ENCODE results near the gene ETV6.
A peak's percentile ranks its signal among the peaks of the same experiment; 100 is the strongest.

The ETV6 gene

GRCh38 chr12:11645391-11645790 lies 4.1 kb upstream of the ETV6 start:
- no peak for DNase-seq (ENCODE audit: low read depth)

DNA sequence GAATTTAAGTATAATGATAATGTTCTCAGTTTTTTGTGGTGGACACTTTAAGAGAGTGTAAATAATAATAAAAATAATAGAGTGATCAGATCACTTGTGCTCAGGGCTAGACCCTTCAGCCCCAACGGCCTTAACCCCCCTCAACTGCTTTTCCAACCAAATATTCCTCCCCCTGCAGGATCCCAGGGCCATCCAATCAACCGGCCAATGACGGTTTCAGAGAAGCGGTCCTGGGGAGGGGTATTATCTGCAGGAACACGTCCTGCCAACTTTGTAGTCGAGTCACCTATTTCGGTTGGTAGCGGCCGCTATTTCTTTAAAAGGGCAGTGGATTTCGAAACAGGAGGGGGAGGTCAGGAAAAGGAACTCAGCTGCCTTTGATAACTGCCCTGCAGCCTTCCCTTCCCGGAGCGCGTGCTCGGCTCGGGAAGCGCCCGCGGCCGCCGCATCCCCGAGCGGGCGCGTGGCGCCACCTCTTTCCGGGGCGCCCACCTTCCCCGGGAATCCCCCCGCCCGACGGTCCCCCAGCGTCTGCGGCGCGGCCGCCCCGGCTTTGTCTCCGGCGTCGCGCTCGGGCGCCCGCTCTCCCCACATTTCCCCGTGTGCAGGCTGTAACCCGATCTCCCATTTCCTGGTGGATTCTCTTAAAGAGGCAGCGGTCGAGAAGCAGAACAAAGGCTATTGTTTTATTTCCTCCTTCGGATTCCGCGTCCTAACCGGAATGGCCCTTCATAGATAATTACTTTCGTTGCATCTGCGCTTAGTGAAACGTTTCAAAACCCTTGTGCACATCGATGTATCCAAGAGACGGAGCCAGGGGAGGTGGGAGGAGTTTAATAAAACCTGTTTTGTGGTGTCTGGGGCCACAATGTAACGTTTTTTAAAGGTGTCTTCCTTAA lies 711 bp upstream of the ETV6 start:
- peak; percentile 43 for DNase-seq (ENCODE audit: low read depth)

DNA sequence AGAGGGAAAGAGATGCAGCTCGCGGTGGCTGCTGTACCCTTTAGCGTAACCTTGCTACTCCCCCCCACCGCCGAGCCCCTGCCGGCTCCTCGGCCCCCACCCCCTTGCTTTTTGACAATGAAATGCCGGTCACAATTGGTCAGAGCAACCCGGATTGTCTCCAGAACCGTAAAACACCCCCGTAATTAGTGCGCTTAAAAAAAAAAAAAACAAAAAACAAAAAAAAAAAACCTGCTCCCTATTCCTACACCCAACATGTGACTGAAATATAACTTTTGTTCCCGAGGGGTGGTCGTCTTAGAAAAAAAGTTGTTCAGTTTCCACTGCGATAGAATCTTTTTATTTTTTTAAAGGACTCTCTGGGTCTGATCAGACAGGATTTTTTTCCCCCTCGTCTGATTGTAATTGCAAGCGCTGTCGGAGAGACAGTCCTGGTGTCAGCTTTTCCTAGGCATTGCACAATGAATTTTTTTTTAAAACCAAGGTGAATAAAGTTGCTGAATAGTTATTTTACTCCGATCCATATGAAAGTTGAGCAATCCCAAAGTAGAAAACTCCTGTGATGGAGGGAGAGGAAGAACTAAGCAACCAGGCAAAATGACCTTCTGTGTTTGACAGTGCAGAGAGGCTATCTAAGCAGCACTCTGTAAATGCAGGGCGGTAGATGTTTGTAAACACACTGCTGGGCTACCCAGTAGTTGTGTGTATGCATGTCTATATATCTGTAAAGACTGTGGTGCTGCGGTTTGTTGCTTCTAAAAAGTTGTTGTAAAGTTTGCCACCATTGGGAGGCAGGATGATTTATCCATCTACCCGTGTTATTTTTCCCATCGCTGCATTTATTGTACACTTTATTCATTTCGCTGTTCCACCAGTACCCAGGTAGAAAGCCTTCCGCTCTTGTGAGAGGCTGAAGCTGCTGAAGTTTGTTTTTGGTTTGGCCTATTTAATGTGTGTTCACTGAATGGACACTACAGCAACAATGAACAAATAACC lies 1.1 kb downstream of the ETV6 start:
- DNase-seq (ENCODE audit: low read depth), result peak; percentile 19

DNA sequence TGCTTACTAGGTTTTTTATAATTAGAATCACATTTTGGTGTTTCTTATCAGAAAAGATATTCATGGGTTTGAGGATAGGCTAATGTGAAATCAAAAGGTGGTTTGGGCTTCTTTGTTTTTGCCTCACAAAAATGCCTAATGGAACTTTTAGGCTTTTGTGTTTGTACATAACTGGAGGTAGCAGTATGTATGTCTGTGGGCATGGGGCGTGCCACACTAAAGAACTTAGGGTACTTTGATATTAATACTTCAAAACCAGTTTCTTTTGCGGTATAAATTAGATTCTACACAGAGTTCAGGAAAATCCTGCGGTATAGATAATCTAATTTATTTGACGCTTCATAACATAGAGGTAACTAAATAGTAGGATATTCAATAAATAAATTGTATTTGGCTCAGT lies 1.9 kb downstream of the ETV6 start:
- DNase-seq (ENCODE audit: low read depth), result no peak

DNA sequence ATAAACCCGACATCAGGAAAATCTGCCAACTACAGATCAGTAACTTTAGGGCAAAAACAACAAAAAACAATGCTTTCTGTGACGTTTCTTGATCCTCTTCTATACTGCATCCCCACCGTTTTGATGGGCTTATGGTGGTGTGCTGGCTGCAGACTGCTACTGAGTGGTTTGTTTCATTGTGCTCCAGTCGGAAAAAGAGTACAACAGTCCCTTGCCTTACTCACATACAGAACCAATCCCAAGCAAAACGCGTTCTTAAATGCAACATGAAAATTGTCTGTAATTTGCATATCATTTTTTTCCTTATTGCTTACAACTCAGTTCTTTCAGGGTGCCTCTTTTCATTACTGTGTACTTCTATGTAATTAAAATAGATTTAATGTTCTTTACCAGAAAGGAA lies 2.3 kb downstream of the ETV6 start:
- no peak for DNase-seq (ENCODE audit: low read depth)

GRCh38 chr12:11652351-11653040 lies 3.0 kb downstream of the ETV6 start:
- DNase-seq (ENCODE audit: low read depth), result no peak

GRCh38 chr12:11653215-11653753 lies 3.8 kb downstream of the ETV6 start:
- DNase-seq (ENCODE audit: low read depth), result peak; percentile 20

GRCh38 chr12:11654338-11654737 lies 4.9 kb downstream of the ETV6 start:
- DNase-seq (ENCODE audit: low read depth), result no peak

DNA sequence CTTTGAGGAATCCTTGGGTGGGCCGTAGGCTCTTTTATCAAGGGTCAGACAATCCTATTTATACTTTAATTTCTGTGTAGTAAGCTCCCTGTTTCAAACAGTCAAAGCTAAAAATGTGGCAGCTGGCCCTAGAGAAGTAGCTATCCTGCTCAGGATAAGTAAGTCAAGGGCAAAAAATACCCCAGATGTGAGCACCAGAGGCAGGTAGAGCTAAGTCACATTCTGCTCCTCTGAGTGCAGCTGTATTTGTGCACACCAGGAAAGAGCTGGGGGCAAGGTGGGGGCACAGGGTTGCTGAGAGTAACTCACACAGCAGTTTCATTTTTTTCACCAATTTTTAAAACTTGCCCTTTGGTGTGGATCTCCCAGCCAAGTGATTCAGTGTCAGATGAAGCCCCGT lies 5.3 kb downstream of the ETV6 start:
- no peak for DNase-seq (ENCODE audit: low read depth)

- DNase-seq (ENCODE audit: low read depth), result no peak
Measured at GRCh38 chr12:11655842-11656241, 6.4 kb downstream of the ETV6 start.

GRCh38 chr12:11656550-11656949 lies 7.1 kb downstream of the ETV6 start:
- no peak for DNase-seq (ENCODE audit: low read depth)

DNA sequence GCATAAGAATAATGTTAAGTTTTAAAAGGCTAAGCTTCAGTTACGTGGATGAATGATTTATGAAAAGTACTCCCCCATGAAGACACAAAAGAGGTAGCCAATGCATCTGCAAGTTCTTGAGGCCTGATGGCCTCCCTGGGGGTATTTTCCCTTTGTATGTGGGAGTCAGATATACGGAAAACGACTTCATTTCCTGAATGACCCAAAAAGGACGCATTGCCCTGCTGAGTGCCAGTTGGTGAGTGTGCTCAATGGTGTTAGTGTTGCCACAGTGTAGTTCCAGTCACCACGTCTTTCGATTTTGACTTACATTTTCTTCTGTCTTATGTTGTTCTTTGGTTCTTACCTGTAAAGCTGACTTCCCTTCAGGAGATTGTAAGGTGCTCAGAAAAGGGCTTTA lies 8.0 kb downstream of the ETV6 start:
- DNase-seq (ENCODE audit: low read depth), result no peak

DNA sequence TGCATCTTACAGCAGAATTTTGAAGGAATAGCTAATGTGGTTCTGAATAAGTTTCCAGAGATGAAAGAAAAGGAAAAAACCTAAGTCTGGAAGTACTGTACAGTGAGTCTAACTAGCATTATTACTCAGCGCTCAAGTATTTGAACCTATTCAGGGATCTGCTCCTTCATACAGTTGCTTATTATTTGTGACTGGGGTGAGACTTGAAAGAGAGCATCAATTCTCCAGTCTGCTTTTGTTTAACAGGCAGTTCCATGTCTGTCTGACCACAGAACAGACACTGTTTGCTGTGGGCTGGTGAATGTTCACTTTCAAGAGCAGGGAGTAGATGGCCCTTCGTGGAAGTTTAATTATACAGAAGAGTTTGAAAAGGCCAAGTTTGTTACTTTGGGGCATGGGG lies 9.3 kb downstream of the ETV6 start:
- no peak for DNase-seq (ENCODE audit: low read depth)

DNA sequence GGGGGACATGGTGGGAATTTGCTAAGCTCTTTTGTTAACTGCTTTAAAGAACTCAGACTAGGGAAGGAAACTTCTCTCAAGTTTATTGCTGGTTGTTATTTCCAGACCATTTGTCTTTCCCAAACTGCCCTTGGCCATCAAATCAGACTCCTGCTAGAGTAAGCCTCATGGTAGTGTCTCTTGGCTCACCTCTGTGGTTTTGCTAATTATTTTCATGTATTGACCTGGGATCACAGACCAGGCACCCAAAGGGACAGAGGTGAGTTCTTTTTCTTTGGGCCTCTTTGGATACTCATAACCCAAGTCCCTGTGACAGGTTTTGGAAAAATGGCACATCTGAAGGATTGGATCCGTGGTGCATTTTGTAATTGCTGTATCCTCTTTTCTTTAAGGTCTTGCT lies 11.2 kb downstream of the ETV6 start:
- DNase-seq (ENCODE audit: low read depth), result no peak

GRCh38 chr12:11661491-11662089 lies 12.1 kb downstream of the ETV6 start:
- DNase-seq (ENCODE audit: low read depth), result no peak

GRCh38 chr12:11662369-11662768 lies 12.9 kb downstream of the ETV6 start:
- no peak for DNase-seq (ENCODE audit: low read depth)

DNA sequence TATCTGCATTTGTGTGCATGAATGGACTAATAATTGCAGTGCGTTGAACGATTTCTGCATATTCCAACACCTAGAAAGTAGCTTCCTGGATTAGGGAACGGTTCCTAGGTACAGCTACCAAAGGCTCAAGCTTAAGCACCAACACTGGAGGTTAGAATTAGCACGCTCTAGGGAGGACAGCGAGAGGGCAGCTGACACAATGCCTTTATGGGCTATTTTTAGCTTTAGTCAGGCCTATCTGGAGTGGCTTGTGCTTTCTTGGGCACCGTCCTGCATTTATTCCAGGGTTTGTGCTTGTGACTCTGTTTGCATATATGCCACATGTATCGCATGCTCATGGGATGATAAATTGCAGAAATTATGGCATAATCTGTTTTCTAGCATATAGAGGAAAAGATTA lies 13.7 kb downstream of the ETV6 start:
- DNase-seq (ENCODE audit: low read depth), result no peak

- no peak for DNase-seq (ENCODE audit: low read depth)
Measured at GRCh38 chr12:11664101-11664500, 14.6 kb downstream of the ETV6 start.

DNA sequence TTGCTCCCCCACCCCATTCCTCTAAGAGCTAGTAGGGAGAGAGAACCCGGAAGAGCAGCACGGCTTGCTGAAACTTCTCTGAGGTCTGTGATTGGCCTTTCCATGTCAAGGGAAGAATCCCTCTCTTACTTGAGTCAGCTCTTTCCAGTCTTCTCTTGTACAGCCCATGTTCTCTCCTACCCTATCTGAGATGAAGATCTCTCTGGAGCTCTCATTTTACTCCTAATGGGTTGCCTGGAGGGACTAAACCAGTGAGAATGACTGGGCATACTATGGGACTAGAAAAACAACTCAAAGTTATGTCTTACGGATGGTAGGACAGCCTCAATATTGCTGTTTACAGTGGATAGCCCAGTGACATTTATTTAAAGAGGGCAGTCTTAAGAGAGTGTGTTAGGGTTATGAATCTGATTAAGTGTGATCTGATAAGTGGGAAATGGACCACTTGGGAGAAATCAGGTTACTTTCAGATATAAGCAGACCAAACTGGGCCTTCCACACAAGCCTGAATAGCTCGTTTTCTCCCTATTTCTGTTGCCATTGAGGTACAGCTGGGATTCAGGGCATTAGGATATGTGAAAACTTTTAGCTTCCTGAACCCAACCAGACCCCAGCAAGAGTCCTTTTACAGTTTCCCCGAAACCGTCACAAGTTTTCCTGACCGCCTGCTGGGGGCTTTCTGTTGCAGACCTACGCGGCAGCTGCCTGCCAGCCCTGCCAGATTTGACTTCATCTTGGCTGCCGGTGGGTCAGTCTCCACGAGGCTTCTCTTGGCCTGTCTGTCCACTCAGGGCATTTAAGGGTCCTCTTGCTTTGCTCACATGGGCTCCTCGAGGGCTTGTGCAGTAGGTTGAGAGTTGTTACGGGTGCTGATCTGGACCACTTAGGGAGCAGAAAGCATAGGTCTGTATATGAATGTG lies 16.9 kb downstream of the ETV6 start:
- DNase-seq (ENCODE audit: low read depth), result no peak

DNA sequence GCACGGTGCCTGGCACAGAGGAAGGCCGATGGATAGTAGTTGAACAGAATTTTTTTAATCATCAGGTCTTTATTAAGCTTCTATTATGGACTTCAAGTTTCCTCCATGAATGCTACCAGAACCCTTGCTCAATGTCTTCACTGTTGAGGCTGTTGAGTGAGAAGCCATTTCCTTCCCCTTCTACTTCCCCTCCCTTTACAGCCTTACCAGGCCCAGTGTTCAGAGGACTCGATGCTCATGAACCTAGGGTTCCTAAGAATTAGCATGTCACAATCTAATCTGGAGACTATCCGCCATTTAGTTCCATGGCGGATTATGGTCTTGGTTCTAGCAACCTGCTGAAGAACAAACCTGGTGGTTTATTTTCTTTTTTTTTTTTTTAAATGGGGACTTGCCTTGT lies 17.7 kb downstream of the ETV6 start:
- no peak for DNase-seq (ENCODE audit: low read depth)

GRCh38 chr12:11668611-11669010 lies 19.1 kb downstream of the ETV6 start:
- DNase-seq (ENCODE audit: low read depth), result no peak

All from activated gamma-delta T cell treated with anti-CD3 and anti-CD28 coated beads, Interleukin-2, amount 50 U/mL, for 16 hours (primary cell).